IMR-90 (cell line): ENCODE data around the gene MMAB. TPM values are rescaled to one million over a fixed set of nuclear protein-coding genes. Genes with fewer than 3 reads are reported as not detected.

Source experiments
- ATAC-seq: fragments of 200-7000 bp; cut with Tn5 transposase; 2 replicates; pipeline ENCODE4 v1.9.1; 2020; ENCODE audit warnings: low read depth, mild to moderate bottlenecking, moderate library complexity
- BruUV-seq: library from RNA; stranded (reverse); fragments of 400-500 nt; replicated peaks from 2 replicates; lab custom pipeline; 2021; lab: Mats Ljungman, UMichigan
- CTCF ChIA-PET: fragments of 300-600 bp; formaldehyde crosslinking; extraction: SDS; loops from one replicate; lab custom pipeline; 2021; ENCODE audit warnings: antibody characterized with exemption; lab: Yijun Ruan, JAX
- POLR2A ChIA-PET: fragments of 300-600 bp; sonication (Branson Sonifier 250); formaldehyde crosslinking; loops from one replicate; lab custom pipeline; 2022; ENCODE audit warnings: antibody characterized with exemption; ENCODE audit not compliant: unreplicated experiment; lab: Charles Lee
- DNase-seq: peaks from one replicate; pipeline ENCODE4 v3.0.0; 2013
- H2AFZ ChIP-seq: replicated peaks from 2 replicates; pipeline ENCODE3; 2013; ENCODE audit warnings: low read length, mild to moderate bottlenecking; ENCODE audit not compliant: poor library complexity
- H2AK5ac ChIP-seq: 2 replicates; pipeline ENCODE4 v1.6.1; 2013; ENCODE audit warnings: low read depth, low read length, inconsistent platforms
- H2AK9ac ChIP-seq: replicated peaks from 2 replicates; pipeline ENCODE3; 2013; ENCODE audit warnings: mild to moderate bottlenecking, low read depth, low read length, moderate library complexity; ENCODE audit not compliant: poor library complexity
- H2BK120ac ChIP-seq: 2 replicates; pipeline ENCODE4 v1.6.1; 2013; ENCODE audit warnings: low read depth, low read length, inconsistent platforms
- H2BK15ac ChIP-seq: 3 replicates; pipeline ENCODE4 v1.6.1; 2013; ENCODE audit warnings: low read depth, low read length, inconsistent platforms
- H2BK20ac ChIP-seq: 2 replicates; pipeline ENCODE4 v1.6.1; 2013; ENCODE audit warnings: low read depth, mild to moderate bottlenecking, inconsistent platforms, low read length, moderate library complexity
- H2BK5ac ChIP-seq: 2 replicates; pipeline ENCODE4 v1.6.1; 2013; ENCODE audit warnings: mild to moderate bottlenecking, low read depth, low read length, inconsistent platforms; ENCODE audit not compliant: poor library complexity, severe bottlenecking
- H3K14ac ChIP-seq: replicated peaks from 2 replicates; pipeline ENCODE4 v1.6.1; 2013; ENCODE audit warnings: low read depth, low read length, inconsistent platforms
- H3K18ac ChIP-seq: 2 replicates; pipeline ENCODE4 v1.6.1; 2013; ENCODE audit warnings: low read depth, low read length, control low read depth
- H3K23ac ChIP-seq: 2 replicates; pipeline ENCODE4 v1.6.1; 2013; ENCODE audit warnings: low read depth, low read length, inconsistent platforms
- H3K27ac ChIP-seq: 2 replicates; pipeline ENCODE4 v1.5.1; 2013; ENCODE audit warnings: mild to moderate bottlenecking, control low read depth, low read length; ENCODE audit not compliant: insufficient read depth
- H3K27me3 ChIP-seq: 2 replicates; pipeline ENCODE4 v1.6.1; 2013; ENCODE audit warnings: low read length; ENCODE audit not compliant: control insufficient read depth, insufficient read depth
- H3K36me3 ChIP-seq: 2 replicates; pipeline ENCODE4 v1.6.1; 2013; ENCODE audit warnings: low read length, mixed read lengths; ENCODE audit not compliant: control insufficient read depth, insufficient read depth
- H3K4ac ChIP-seq: 2 replicates; pipeline ENCODE4 v1.6.1; 2013; ENCODE audit warnings: low read depth, low read length, inconsistent platforms
- H3K4me1 ChIP-seq: 2 replicates; pipeline ENCODE4 v1.6.1; 2013; ENCODE audit warnings: low read length, mixed read lengths; ENCODE audit not compliant: control insufficient read depth, insufficient read depth
- H3K4me2 ChIP-seq: 2 replicates; pipeline ENCODE4 v1.6.1; 2013; ENCODE audit warnings: low read depth, mild to moderate bottlenecking, control low read depth, low read length, moderate library complexity
- H3K4me3 ChIP-seq: 2 replicates; pipeline ENCODE4 v1.5.1; 2013; ENCODE audit warnings: low read depth, mild to moderate bottlenecking, control low read depth, low read length, moderate library complexity; ENCODE audit not compliant: insufficient read depth
- H3K56ac ChIP-seq: 2 replicates; pipeline ENCODE4 v1.6.1; 2013; ENCODE audit warnings: low read length, inconsistent platforms; ENCODE audit not compliant: insufficient read depth; ENCODE audit errors: extremely low read depth
- H3K79me1 ChIP-seq, 2 experiments: 2 replicates each; pipeline ENCODE4 v1.6.1; 2013; ENCODE audit warnings: low read length in 2 of 2, inconsistent platforms in 1 of 2, low read depth in 1 of 2
- H3K9ac ChIP-seq: 2 replicates; pipeline ENCODE4 v1.6.1; 2013; ENCODE audit warnings: low read depth, low read length, control low read depth
- H3K9me1 ChIP-seq: 2 replicates; pipeline ENCODE4 v1.6.1; 2013; ENCODE audit warnings: low read length, inconsistent platforms; ENCODE audit not compliant: insufficient read depth
- H3K9me3 ChIP-seq: 2 replicates; pipeline ENCODE4 v1.6.1; 2013; ENCODE audit warnings: low read length; ENCODE audit not compliant: control insufficient read depth, insufficient read depth
- H4K20me1 ChIP-seq: 2 replicates; pipeline ENCODE4 v1.6.1; 2013; ENCODE audit warnings: low read length, inconsistent platforms; ENCODE audit not compliant: insufficient read depth
- H4K5ac ChIP-seq: 2 replicates; pipeline ENCODE4 v1.6.1; 2013; ENCODE audit warnings: mild to moderate bottlenecking, low read depth, low read length, control low read depth
- H4K8ac ChIP-seq, 2 experiments: 2 replicates each; pipeline ENCODE4 v1.6.1; 2013; ENCODE audit warnings: low read depth in 2 of 2, low read length in 2 of 2, control low read depth in 1 of 2, inconsistent platforms in 1 of 2
- H4K91ac ChIP-seq: 2 replicates; pipeline ENCODE4 v1.6.1; 2013; ENCODE audit warnings: low read depth, low read length, inconsistent platforms; ENCODE audit not compliant: insufficient read depth
- BHLHE40 ChIP-seq: fragments of 150-350 bp; IDR thresholded peaks from 2 replicates; pipeline ENCODE4 v1.6.1; 2016; ENCODE audit warnings: mild to moderate bottlenecking, low read depth, low read length
- MAFK ChIP-seq: IDR thresholded peaks from 2 replicates; pipeline ENCODE4 v1.6.1; 2012; ENCODE audit warnings: low read depth, low read length, improper control_type of control experiment
- POLR2A ChIP-seq: IDR thresholded peaks from 2 replicates; pipeline ENCODE4 v1.6.1; 2012; ENCODE audit warnings: mild to moderate bottlenecking, low read depth, low read length
- RAD21 ChIP-seq: IDR thresholded peaks from 2 replicates; pipeline ENCODE4 v1.6.1; 2012; ENCODE audit warnings: low read length, improper control_type of control experiment
- RFX5 ChIP-seq: IDR thresholded peaks from 2 replicates; pipeline ENCODE4 v1.8.0; 2012; ENCODE audit warnings: low read depth, mild to moderate bottlenecking, low read length, moderate library complexity
- SMC3 ChIP-seq: fragments of 150-350 bp; IDR thresholded peaks from 2 replicates; pipeline ENCODE4 v1.6.1; 2016; ENCODE audit warnings: low read depth, mild to moderate bottlenecking, antibody characterized with exemption, low read length, moderate library complexity
- WGBS, 2 experiments: methylation state at CpG; one replicate each; pipeline versions ENCODE4 v1.1.5 to v1.1.7; 2013; ENCODE audit warnings: missing lambda C conversion rate in 2 of 2; ENCODE audit not compliant: insufficient read length in 1 of 2; ENCODE audit errors: extremely low coverage in 2 of 2; 5-methylcytosine and 5-hydroxymethylcytosine counted together
- dilution Hi-C: fragments of 300-500 bp; cut with HindIII; formaldehyde crosslinking; loops from one replicate; pipeline ENCODE4 v1.14.3; 2018; ENCODE audit warnings: low sequenced_read_pairs; ENCODE audit not compliant: unreplicated experiment
- in situ Hi-C: fragments of 300-500 bp; cut with MboI; formaldehyde crosslinking; loops from 3 replicates; pipeline ENCODE4 v1.14.3; 2019; ENCODE audit warnings: low sequenced_read_pairs, inconsistent platforms, mixed read lengths
- intact Hi-C: fragments of 100-400 bp; cut with micrococcal nuclease; formaldehyde crosslinking; loops from 2 replicates; pipeline ENCODE4 v1.10.0; 2022
- polyA plus RNA-seq, 3 experiments: library from polyadenylated mRNA; depleted of rRNA; stranded (reverse); fragments of >200 nt; gene quantifications; 2 replicates each; pipeline ENCODE4 v1.2.3, GENCODE V29; 2012; ENCODE audit warnings: low replicate concordance in 1 of 3
- total RNA-seq: library from RNA; depleted of rRNA; stranded (reverse); fragments of >200 nt; gene quantifications from 2 replicates; pipeline ENCODE4 v1.2.3, GENCODE V29; 2012
- TF ChIP-seq, protein P1 (sequence below): fragments of 150-350 bp; IDR thresholded peaks from 2 replicates; pipeline ENCODE4 v1.6.1; 2016; ENCODE audit warnings: low read depth, mild to moderate bottlenecking, low read length, moderate library complexity, borderline replicate concordance
- TF ChIP-seq, protein P2 (sequence below): conservative IDR thresholded peaks from 2 replicates; pipeline ENCODE4 v1.5.1; 2012; ENCODE audit warnings: mild to moderate bottlenecking, low read depth, low read length, improper control_type of control experiment

MMAB gene
- total and polyA plus RNA-seq, 2 of the 4 experiments (the other 2 are of a cell fraction) = 16.5 to 16.9 TPM

GRCh38 chr12:109596418-109597244 lies 23.3 kb upstream of the MMAB start (continued):
- TF ChIP-seq RFX5 = no peak
- no peak for TF ChIP-seq SMC3

DNA sequence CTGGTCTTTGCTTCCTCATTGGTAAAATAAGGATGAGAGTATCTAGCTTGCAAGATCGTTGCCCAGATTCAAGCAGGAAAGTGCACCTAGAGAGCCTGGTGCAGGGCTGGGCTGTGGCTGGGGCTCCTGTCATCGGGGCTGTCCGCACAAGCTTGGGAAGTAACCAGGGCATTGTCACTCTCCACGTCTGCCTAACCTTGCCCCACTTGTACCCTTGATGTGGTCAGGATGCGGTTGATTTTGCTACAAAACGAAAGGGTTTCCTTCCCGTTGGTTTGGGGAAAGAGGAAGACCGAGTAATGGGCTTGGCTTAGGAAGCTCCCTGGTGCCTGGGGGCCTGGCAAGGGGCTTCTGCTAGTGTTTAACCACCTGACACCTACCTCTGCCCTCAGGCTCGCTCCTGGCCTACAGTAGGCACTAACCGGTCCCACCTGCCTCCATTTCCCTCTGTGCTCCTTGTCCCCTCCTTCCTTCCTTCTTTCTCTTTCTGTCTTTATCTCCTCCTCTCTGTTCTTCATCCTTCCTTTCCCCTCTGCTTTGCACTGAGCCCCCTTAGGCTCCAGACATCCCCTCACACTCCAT lies 22.1 kb upstream of the MMAB start:
- Histone ChIP-seq H2BK120ac (no peak overlapping the region), H3K9me1 (peaks cover 3% of the 10 kb centered on the region; the same call in 1 of the 2 replicates), H4K8ac (no peak overlapping the region), H2AFZ (no peak overlapping the region), H3K36me3 (no peaks in the 10 kb centered on the region), H3K27me3 (no peaks in the 10 kb centered on the region), H2AK9ac (no peak overlapping the region), H3K9ac (no peak overlapping the region), H3K23ac (no peak overlapping the region), H4K5ac (no peak overlapping the region), H3K4me1 (peaks cover 2% of the 10 kb centered on the region; the same call in 1 of the 2 replicates), H2BK20ac (no peak overlapping the region), H3K4ac (no peak overlapping the region), H3K18ac (no peak overlapping the region), H3K27ac (no peak overlapping the region), H3K56ac (no peak overlapping the region), H4K20me1 (no peaks in the 10 kb centered on the region), H3K4me2 (no peak overlapping the region), H3K9me3 (no peaks in the 10 kb centered on the region), H3K4me3 (no peak overlapping the region), H2BK5ac (no peak overlapping the region), H3K14ac (no peak overlapping the region), H4K91ac (no peak overlapping the region), H2BK15ac (no peak overlapping the region), H2AK5ac (no peak overlapping the region), H3K79me1 (no peaks in the 10 kb centered on the region)
- WGBS, 2 experiments = 61% methylated on average over 3 of the region's 10 CpGs; no CpG with 5 or more reads in 1 of the 2 experiments
- ATAC-seq (no peak), DNase-seq (no peak)
- in situ Hi-C loops (no loop called here), dilution Hi-C loops (no loop called here), intact Hi-C loops (loop anchor here (5.0 kb wide), 1 partner anchor 117 kb away; the partner anchor contains the start of gene FAM222A)
- no peak for TF ChIP-seq MAFK
- TF ChIP-seq, protein P1, sequence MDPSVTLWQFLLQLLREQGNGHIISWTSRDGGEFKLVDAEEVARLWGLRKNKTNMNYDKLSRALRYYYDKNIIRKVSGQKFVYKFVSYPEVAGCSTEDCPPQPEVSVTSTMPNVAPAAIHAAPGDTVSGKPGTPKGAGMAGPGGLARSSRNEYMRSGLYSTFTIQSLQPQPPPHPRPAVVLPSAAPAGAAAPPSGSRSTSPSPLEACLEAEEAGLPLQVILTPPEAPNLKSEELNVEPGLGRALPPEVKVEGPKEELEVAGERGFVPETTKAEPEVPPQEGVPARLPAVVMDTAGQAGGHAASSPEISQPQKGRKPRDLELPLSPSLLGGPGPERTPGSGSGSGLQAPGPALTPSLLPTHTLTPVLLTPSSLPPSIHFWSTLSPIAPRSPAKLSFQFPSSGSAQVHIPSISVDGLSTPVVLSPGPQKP = no peak
- no peak for TF ChIP-seq POLR2A
- TF ChIP-seq, protein P2, sequence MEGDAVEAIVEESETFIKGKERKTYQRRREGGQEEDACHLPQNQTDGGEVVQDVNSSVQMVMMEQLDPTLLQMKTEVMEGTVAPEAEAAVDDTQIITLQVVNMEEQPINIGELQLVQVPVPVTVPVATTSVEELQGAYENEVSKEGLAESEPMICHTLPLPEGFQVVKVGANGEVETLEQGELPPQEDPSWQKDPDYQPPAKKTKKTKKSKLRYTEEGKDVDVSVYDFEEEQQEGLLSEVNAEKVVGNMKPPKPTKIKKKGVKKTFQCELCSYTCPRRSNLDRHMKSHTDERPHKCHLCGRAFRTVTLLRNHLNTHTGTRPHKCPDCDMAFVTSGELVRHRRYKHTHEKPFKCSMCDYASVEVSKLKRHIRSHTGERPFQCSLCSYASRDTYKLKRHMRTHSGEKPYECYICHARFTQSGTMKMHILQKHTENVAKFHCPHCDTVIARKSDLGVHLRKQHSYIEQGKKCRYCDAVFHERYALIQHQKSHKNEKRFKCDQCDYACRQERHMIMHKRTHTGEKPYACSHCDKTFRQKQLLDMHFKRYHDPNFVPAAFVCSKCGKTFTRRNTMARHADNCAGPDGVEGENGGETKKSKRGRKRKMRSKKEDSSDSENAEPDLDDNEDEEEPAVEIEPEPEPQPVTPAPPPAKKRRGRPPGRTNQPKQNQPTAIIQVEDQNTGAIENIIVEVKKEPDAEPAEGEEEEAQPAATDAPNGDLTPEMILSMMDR = no peak
- no peak for TF ChIP-seq SMC3
- no peak for TF ChIP-seq RAD21
- TF ChIP-seq RFX5 = no peak
- TF ChIP-seq BHLHE40 = no peak
- ChIA-PET CTCF (interaction anchor here (2.4 to 3.3 kb wide), 2 partner anchors 180 to 181 kb away, joined by 5 to 36 read pairs; no protein-coding TSS in a partner anchor), POLR2A (no interaction called here)
- no TSS peak for BruUV-seq
